Testis (tissue), 2 donors: Measurements from ENCODE around the gene SDHAF2.

Source experiments
- CTCF ChIP-seq, 3 experiments: fragments of 450-650 bp in 2 of 3; fragments of 200-600 bp in 1 of 3; sonication (generic) in 1 of 3; IDR thresholded peaks; one replicate each; pipeline ENCODE4 v1.5.1; 2016 to 2019; ENCODE audit warnings: antibody characterized with exemption in 3 of 3, mild to moderate bottlenecking in 2 of 3, moderate library complexity in 1 of 3
- POLR2A ChIP-seq: fragments of 450-650 bp; IDR thresholded peaks from one replicate; pipeline ENCODE4 v1.6.1; 2017; ENCODE audit warnings: antibody characterized with exemption, mild to moderate bottlenecking, moderate library complexity

GRCh38 chr11:61390161-61390560, 39.8 kb upstream of the SDHAF2 start:
- TF ChIP-seq CTCF (IDR thresholded peaks at IDR 0.05) = no peak
- no peak for TF ChIP-seq POLR2A
